H9 (cell line): ENCODE data around the gene LHX4. TPM values are rescaled to one million over a fixed set of nuclear protein-coding genes. Genes with fewer than 3 reads are reported as not detected.

Source experiments
- DNase-seq: peaks from one replicate; pipeline ENCODE4 v3.0.0-alpha.2; 2017
- H2AFZ ChIP-seq: one replicate; pipeline ENCODE4 v1.6.1; 2013; ENCODE audit warnings: mild to moderate bottlenecking, low read length, control low read depth, moderate library complexity
- H2AK5ac ChIP-seq: 2 replicates; pipeline ENCODE4 v1.6.1; 2013; ENCODE audit warnings: low read length, control low read depth, mixed read lengths; ENCODE audit not compliant: insufficient read length
- H2BK120ac ChIP-seq: one replicate; pipeline ENCODE4 v1.6.1; 2013; ENCODE audit warnings: low read depth, mild to moderate bottlenecking, low read length, control low read depth, inconsistent platforms; ENCODE audit not compliant: poor library complexity, severe bottlenecking
- H2BK12ac ChIP-seq: 2 replicates; pipeline ENCODE4 v1.6.1; 2013; ENCODE audit warnings: low read length, control low read depth, mixed read lengths, low read depth; ENCODE audit not compliant: insufficient read length
- H2BK15ac ChIP-seq: 2 replicates; pipeline ENCODE4 v1.6.1; 2013; ENCODE audit warnings: low read depth, low read length, control low read depth
- H2BK20ac ChIP-seq: one replicate; pipeline ENCODE4 v1.6.1; 2013; ENCODE audit warnings: low read depth, mild to moderate bottlenecking, low read length, control low read depth, inconsistent platforms; ENCODE audit not compliant: poor library complexity, severe bottlenecking
- H2BK5ac ChIP-seq: 2 replicates; pipeline ENCODE4 v1.6.1; 2013; ENCODE audit warnings: low read length, control low read depth, mixed read lengths; ENCODE audit not compliant: insufficient read length
- H3K14ac ChIP-seq: 2 replicates; pipeline ENCODE4 v1.6.1; 2013; ENCODE audit warnings: low read length, control low read depth; ENCODE audit not compliant: insufficient read depth
- H3K18ac ChIP-seq: 2 replicates; pipeline ENCODE4 v1.6.1; 2013; ENCODE audit warnings: low read depth, mild to moderate bottlenecking, mixed read lengths, low read length, control low read depth; ENCODE audit not compliant: insufficient read length
- H3K23ac ChIP-seq: 2 replicates; pipeline ENCODE4 v1.6.1; 2013; ENCODE audit warnings: low read length, control low read depth, mixed read lengths, low read depth; ENCODE audit not compliant: insufficient read length
- H3K23me2 ChIP-seq: 2 replicates; pipeline ENCODE4 v1.6.1; 2013; ENCODE audit warnings: low read depth, mild to moderate bottlenecking, mixed read lengths, low read length, control low read depth; ENCODE audit not compliant: insufficient read length, poor library complexity, severe bottlenecking
- H3K27ac ChIP-seq: 2 replicates; pipeline ENCODE4 v1.5.1; 2013; ENCODE audit warnings: low read length, control low read depth, mixed read lengths, low read depth; ENCODE audit not compliant: insufficient read length
- H3K27me3 ChIP-seq: 2 replicates; pipeline ENCODE4 v1.6.1; 2013; ENCODE audit warnings: low read length, control low read depth, inconsistent platforms; ENCODE audit not compliant: insufficient read depth
- H3K4ac ChIP-seq: 2 replicates; pipeline ENCODE4 v1.6.1; 2013; ENCODE audit warnings: low read depth, mild to moderate bottlenecking, control low read depth, inconsistent platforms, low read length, moderate library complexity
- H3K4me1 ChIP-seq: 2 replicates; pipeline ENCODE4 v1.6.1; 2013; ENCODE audit warnings: low read length, control low read depth, inconsistent platforms; ENCODE audit not compliant: insufficient read depth
- H3K4me2 ChIP-seq: 2 replicates; pipeline ENCODE4 v1.6.1; 2013; ENCODE audit warnings: low read length, control low read depth, mixed read lengths; ENCODE audit not compliant: insufficient read length, insufficient read depth
- H3K56ac ChIP-seq: 2 replicates; pipeline ENCODE4 v1.6.1; 2013; ENCODE audit warnings: low read depth, mild to moderate bottlenecking, mixed read lengths, low read length, control low read depth; ENCODE audit not compliant: insufficient read length
- H3K79me1 ChIP-seq: 2 replicates; pipeline ENCODE4 v1.6.1; 2013; ENCODE audit warnings: low read depth, mild to moderate bottlenecking, moderate library complexity, low read length, control low read depth, inconsistent platforms; ENCODE audit not compliant: insufficient read depth, poor library complexity, severe bottlenecking
- H3K79me2 ChIP-seq: 2 replicates; pipeline ENCODE4 v1.6.1; 2013; ENCODE audit warnings: low read length, control low read depth, inconsistent platforms; ENCODE audit not compliant: insufficient read depth
- H3K9ac ChIP-seq: 2 replicates; pipeline ENCODE4 v1.6.1; 2013; ENCODE audit warnings: low read length, control low read depth, mixed read lengths; ENCODE audit not compliant: insufficient read length; ENCODE audit errors: extremely low read depth
- H3K9me3 ChIP-seq: one replicate; pipeline ENCODE4 v1.6.1; 2013; ENCODE audit warnings: low read depth, low read length, inconsistent platforms; ENCODE audit not compliant: control insufficient read depth
- H3T11ph ChIP-seq: one replicate; pipeline ENCODE4 v1.6.1; 2013; ENCODE audit warnings: mild to moderate bottlenecking, low read length, control low read depth, inconsistent platforms
- H4K20me1 ChIP-seq: one replicate; pipeline ENCODE4 v1.6.1; 2013; ENCODE audit not compliant: control insufficient read depth, insufficient read length, insufficient read depth
- H4K5ac ChIP-seq: 2 replicates; pipeline ENCODE4 v1.6.1; 2013; ENCODE audit warnings: low read depth, mild to moderate bottlenecking, mixed read lengths, low read length, control low read depth; ENCODE audit not compliant: insufficient read length
- H4K8ac ChIP-seq: replicated peaks from 2 replicates; pipeline ENCODE4 v1.6.1; 2013; ENCODE audit warnings: low read length, control low read depth, mixed read lengths, low read depth; ENCODE audit not compliant: insufficient read length
- H4K91ac ChIP-seq: 2 replicates; pipeline ENCODE4 v1.6.1; 2013; ENCODE audit warnings: low read depth, mild to moderate bottlenecking, moderate library complexity, mixed read lengths, low read length, control low read depth; ENCODE audit not compliant: insufficient read length
- H3K27ac Mint-ChIP-seq, 3 experiments: 2 replicates in 2 of 3; 3 replicates in 1 of 3; pipeline ENCODE4 v1.8.0; 2020 to 2021; ENCODE audit warnings: mixed read lengths in 3 of 3, mild to moderate bottlenecking in 1 of 3, moderate library complexity in 1 of 3
- H3K27me3 Mint-ChIP-seq: 2 replicates; pipeline ENCODE4 v1.8.0; 2021; ENCODE audit warnings: low read depth, mild to moderate bottlenecking, moderate library complexity, mixed read lengths
- H3K36me3 Mint-ChIP-seq, 3 experiments: 2 replicates in 2 of 3; 3 replicates in 1 of 3; pipeline ENCODE4 v1.8.0; 2020 to 2021; ENCODE audit warnings: low read depth in 3 of 3, mixed read lengths in 3 of 3; ENCODE audit not compliant: insufficient read depth in 1 of 3
- H3K4me1 Mint-ChIP-seq, 2 experiments: 2 replicates each; pipeline ENCODE4 v1.8.0; 2020; ENCODE audit warnings: mixed read lengths in 2 of 2
- H3K4me3 Mint-ChIP-seq, 2 experiments: 2 replicates in 1 of 2; 3 replicates in 1 of 2; pipeline ENCODE4 v1.8.0; 2020 to 2021; ENCODE audit warnings: mild to moderate bottlenecking in 2 of 2, mixed read lengths in 2 of 2, moderate library complexity in 1 of 2
- H3K9me3 Mint-ChIP-seq, 2 experiments: 2 replicates in 1 of 2; 3 replicates in 1 of 2; pipeline ENCODE4 v1.8.0; 2020; ENCODE audit warnings: mild to moderate bottlenecking in 2 of 2, mixed read lengths in 2 of 2, moderate library complexity in 1 of 2
- WGBS: extraction: QIAGEN DNeasy Blood & Tissue Kit; methylation state at CpG from one replicate; pipeline ENCODE4 v1.1.7; 2013; ENCODE audit warnings: missing lambda C conversion rate, low lambda C conversion rate, mixed read lengths; ENCODE audit not compliant: insufficient read length; ENCODE audit errors: extremely low coverage; 5-methylcytosine and 5-hydroxymethylcytosine counted together
- total RNA-seq: library from RNA; stranded (reverse); gene quantifications from 2 replicates; pipeline ENCODE4 v1.2.1, GENCODE V29; 2021
- TF ChIP-seq, protein P1 (sequence below): fragments of 200-600 bp; sonication (generic); conservative IDR thresholded peaks from 3 replicates; pipeline ENCODE4 v1.8.0; 2021; ENCODE audit warnings: antibody characterized with exemption, mild to moderate bottlenecking

The LHX4 gene
- total RNA-seq, 1 experiment from 2014 or later = 1.9 TPM

DNA sequence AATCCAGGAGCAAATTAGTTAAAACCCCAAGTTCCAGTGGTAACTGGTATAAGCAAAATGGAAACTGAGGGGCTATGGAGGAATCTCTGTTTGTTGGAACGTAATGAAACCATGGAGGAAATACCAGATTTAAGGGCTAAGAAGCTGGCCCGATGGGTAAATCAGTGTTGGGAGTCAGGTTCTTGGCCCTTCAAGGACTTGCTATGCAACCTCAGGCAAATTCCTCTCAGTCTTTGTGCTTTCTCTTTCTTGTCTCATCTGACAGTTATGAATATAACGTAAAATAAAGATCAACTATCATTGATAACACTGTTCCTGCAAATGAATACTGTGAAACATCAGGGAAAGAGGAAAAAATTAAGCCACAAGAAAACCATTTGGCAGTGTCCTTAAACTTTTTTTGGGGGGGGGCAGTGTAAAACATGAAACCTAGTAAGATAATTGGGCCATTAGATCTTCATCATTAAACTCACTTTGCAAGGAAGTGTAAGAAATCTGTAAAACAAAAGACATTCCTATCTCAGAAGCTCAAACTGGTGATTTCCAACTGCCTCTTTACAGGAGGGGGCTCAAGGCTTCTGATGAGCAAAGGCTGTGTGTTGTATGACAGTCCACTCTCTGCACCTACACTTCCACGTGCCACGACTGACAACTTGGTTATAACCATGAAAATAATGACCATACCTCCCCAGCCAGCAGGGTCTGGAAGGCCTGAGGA lies 47.6 kb downstream of the LHX4 start:
- H3K4me2 ChIP-seq = no peak overlapping the region
- no peaks in the 10 kb centered on the region for H3K9me3 ChIP-seq
- no peak overlapping the region for H3K56ac ChIP-seq
- H3K27ac ChIP-seq = no peak overlapping the region
- H2AFZ ChIP-seq = no peak overlapping the region
- H2BK20ac ChIP-seq = peak overlapping the region; percentile 46
- Mint-ChIP-seq H3K4me3 (peak overlapping the region in 1 of 2 experiments; percentile 64; a peak in 1 of 5 replicates), H3K27me3 (no peaks in the 10 kb centered on the region), H3K36me3 (peaks cover 41 to 54% (median 45%) of the 10 kb centered on the region in 3 experiments), H3K9me3 (peaks cover 0 to 15% of the 10 kb centered on the region in 2 experiments; a peak in 2 of 5 replicates), H3K27ac (peak overlapping the region; percentile 76 to 96 (median 80); a peak in 6 of 7 replicates), H3K4me1 (peaks cover 17 to 21% of the 10 kb centered on the region in 2 experiments)
- TF ChIP-seq, protein P1, sequence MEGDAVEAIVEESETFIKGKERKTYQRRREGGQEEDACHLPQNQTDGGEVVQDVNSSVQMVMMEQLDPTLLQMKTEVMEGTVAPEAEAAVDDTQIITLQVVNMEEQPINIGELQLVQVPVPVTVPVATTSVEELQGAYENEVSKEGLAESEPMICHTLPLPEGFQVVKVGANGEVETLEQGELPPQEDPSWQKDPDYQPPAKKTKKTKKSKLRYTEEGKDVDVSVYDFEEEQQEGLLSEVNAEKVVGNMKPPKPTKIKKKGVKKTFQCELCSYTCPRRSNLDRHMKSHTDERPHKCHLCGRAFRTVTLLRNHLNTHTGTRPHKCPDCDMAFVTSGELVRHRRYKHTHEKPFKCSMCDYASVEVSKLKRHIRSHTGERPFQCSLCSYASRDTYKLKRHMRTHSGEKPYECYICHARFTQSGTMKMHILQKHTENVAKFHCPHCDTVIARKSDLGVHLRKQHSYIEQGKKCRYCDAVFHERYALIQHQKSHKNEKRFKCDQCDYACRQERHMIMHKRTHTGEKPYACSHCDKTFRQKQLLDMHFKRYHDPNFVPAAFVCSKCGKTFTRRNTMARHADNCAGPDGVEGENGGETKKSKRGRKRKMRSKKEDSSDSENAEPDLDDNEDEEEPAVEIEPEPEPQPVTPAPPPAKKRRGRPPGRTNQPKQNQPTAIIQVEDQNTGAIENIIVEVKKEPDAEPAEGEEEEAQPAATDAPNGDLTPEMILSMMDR = no peak
- H3T11ph ChIP-seq = no peak overlapping the region
- no peak overlapping the region for H2BK15ac ChIP-seq
- H3K14ac ChIP-seq = no peak overlapping the region
- H3K9ac ChIP-seq = no peak overlapping the region
- no peak for DNase-seq
- no peak overlapping the region for H3K18ac ChIP-seq
- no peak overlapping the region for H2BK5ac ChIP-seq
- H4K91ac ChIP-seq = no peak overlapping the region
- no peaks in the 10 kb centered on the region for H3K79me1 ChIP-seq
- H2BK12ac ChIP-seq = no peak overlapping the region
- H3K4ac ChIP-seq = no peak overlapping the region
- H3K23me2 ChIP-seq = no peaks in the 10 kb centered on the region
- H3K27me3 ChIP-seq = no peaks in the 10 kb centered on the region
- no peak overlapping the region for H3K23ac ChIP-seq
- no peak overlapping the region for H2AK5ac ChIP-seq
- H4K8ac ChIP-seq = no peak overlapping the region
- H3K4me1 ChIP-seq = peaks cover 10% of the 10 kb centered on the region; the same call in 1 of the 2 replicates
- H3K79me2 ChIP-seq = no peaks in the 10 kb centered on the region
- no peaks in the 10 kb centered on the region for H4K20me1 ChIP-seq
- no peak overlapping the region for H4K5ac ChIP-seq
- no peak overlapping the region for H2BK120ac ChIP-seq
- no CpG with 5 or more reads among the region's 5 CpGs for WGBS
